GM21515 (cell line): ENCODE results near the gene LRCH3.
"Not testable (repeated sequence)": the region's sequence is repeated elsewhere in the genome, so short reads cannot be mapped to it uniquely, and the experiment has no call there.

ENCODE experiments used
- ATAC-seq: cut with Tn5 transposase; IDR thresholded peaks from one replicate; pipeline ENCODE4 v1.9.1; 2021; ENCODE audit not compliant: unreplicated experiment

LRCH3 gene

DNA sequence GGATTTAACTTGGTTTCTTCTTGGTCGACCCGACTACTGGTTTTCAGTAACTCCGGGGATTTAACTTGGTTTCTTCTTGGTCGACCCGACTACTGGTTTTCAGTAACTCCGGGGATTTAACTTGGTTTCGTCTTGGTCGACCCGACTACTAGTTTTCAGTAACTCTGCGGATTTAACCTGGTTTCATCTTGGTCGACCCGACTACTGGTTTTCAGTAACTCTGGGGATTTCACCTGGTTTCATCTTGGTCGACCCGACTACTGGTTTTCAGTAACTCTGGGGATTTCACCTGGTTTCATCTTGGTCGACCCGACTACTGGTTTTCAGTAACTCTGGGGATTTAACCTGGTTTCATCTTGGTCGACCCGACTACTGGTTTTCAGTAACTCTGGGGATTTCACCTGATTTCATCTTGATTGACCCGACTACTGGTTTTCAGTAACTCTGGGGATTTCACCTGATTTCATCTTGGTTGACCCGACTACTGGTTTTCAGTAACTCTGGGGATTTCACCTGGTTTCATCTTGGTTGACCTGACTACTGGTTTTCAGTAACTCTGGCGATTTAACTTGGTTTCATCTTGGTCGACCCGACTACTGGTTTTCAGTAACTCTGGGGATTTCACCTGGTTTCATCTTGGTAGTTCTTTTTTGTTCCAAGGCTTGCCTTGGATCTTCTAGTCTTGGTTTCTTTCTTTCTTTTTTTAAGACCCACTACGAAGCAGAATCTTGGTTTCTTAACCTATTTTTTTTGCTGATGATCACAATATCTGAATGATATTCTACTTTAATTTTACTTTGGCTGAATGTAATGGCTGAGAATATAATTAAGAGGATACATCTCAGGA lies 130.6 kb downstream of the LRCH3 start:
- ATAC-seq = not testable (repeated sequence)

DNA sequence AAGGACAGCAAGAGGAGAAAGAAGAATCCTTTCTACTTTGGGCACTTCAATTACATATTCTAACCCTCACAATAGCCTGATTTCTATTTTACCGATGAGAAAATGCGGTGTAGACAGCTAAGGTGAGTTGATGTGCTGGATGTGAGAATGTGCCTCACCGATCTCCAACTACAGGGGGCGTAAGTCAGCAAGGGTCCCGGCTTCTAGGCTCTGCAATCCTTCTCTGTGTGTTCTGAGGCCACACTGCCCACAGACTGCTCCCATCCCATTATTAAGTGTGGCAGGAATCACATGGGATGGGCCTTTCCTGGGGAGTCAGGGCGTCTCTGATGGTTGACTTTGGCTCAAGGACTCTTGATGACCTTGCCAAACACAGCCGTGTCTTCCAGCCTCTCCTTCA lies 135.4 kb downstream of the LRCH3 start:
- ATAC-seq = no peak

GRCh38 chr3:197927578-197927977 lies 136.5 kb downstream of the LRCH3 start:
- ATAC-seq = not testable (repeated sequence)

GRCh38 chr3:197936819-197937384 lies 145.8 kb downstream of the LRCH3 start:
- ATAC-seq = no peak
